ENCODE data around the gene SLC4A7. TPM values are rescaled to one million over a fixed set of nuclear protein-coding genes. Genes with fewer than 3 reads are reported as not detected.

The SLC4A7 gene
- total RNA-seq, 2 experiments from 2014 or later: 25.9 to 31.9 TPM

GRCh38 chr3:27429909-27430308, 54.3 kb downstream of the SLC4A7 start:
- POLR2A ChIA-PET: no interaction called here
- CTCF ChIA-PET (ENCODE audit: unreplicated experiment): interaction anchor here (0.6 kb wide), 1 partner anchor 1640 kb away, joined by 3 read pairs; no protein-coding TSS in a partner anchor

GRCh38 chr3:27428446-27428845, 55.7 kb downstream of the SLC4A7 start:
- no peaks in the 10 kb centered on the region for H3K9me3 ChIP-seq (ENCODE audit: low read length)
- no peaks in the 10 kb centered on the region for H3K4me1 ChIP-seq (ENCODE audit: insufficient read depth, low read length, poor library complexity, severe bottlenecking)
- no peak overlapping the region for H3K4me2 ChIP-seq (ENCODE audit: low read length)
- H3K4me3 ChIP-seq (ENCODE audit: low read depth, low read length, poor library complexity, severe bottlenecking): no peak overlapping the region
- no peak overlapping the region for H2AFZ ChIP-seq (ENCODE audit: low read length)
- no peak overlapping the region for H3K27ac ChIP-seq (ENCODE audit: low read depth, low read length, poor library complexity, severe bottlenecking)
- intact Hi-C loops (cut with micrococcal nuclease; ENCODE audit: unreplicated experiment): no loop called here
- TF ChIP-seq CTCF (conservative IDR thresholded peaks at IDR 0.05; ENCODE audit: low read length) (no peak), EZH2phosphoT487 (IDR thresholded peaks at IDR 0.05; ENCODE audit: borderline replicate concordance, low read depth, low read length) (no peak)
- no peaks in the 10 kb centered on the region for H3K79me2 ChIP-seq (ENCODE audit: insufficient read depth, low read depth, low read length)
- POLR2A ChIA-PET: interaction anchor here (0.6 to 1.4 kb wide), 5 partner anchors 10 to 57 kb away, joined by 3 to 6 read pairs (median 3); no protein-coding TSS in a partner anchor
- H3K9me2 ChIP-seq (ENCODE audit: insufficient read depth, low read length): no peaks in the 10 kb centered on the region
- DNase-seq (ENCODE audit: low spot score): no peak
- no peaks in the 10 kb centered on the region for H4K20me1 ChIP-seq (ENCODE audit: insufficient read depth, low read length)
- CTCF ChIA-PET (ENCODE audit: unreplicated experiment): no interaction called here
- no TSS peak for BruUV-seq (replicated peaks)
- H3K36me3 ChIP-seq (ENCODE audit: insufficient read depth, low read length): peaks cover 33% of the 10 kb centered on the region

More at GRCh38 chr3:27429909-27430308, 54.3 kb downstream of the SLC4A7 start:
- no peaks in the 10 kb centered on the region for H3K9me2 ChIP-seq (ENCODE audit: insufficient read depth, low read length)
- no TSS peak for BruUV-seq (replicated peaks)
- H2AFZ ChIP-seq (ENCODE audit: low read length): no peak overlapping the region
- H4K20me1 ChIP-seq (ENCODE audit: insufficient read depth, low read length): no peaks in the 10 kb centered on the region
- H3K36me3 ChIP-seq (ENCODE audit: insufficient read depth, low read length): peaks cover 28% of the 10 kb centered on the region
- TF ChIP-seq EZH2phosphoT487 (IDR thresholded peaks at IDR 0.05; ENCODE audit: borderline replicate concordance, low read depth, low read length) (no peak), CTCF (conservative IDR thresholded peaks at IDR 0.05; ENCODE audit: low read length) (no peak)
- no peak overlapping the region for H3K4me3 ChIP-seq (ENCODE audit: low read depth, low read length, poor library complexity, severe bottlenecking)
- DNase-seq (ENCODE audit: low spot score): no peak
- no peak overlapping the region for H3K4me2 ChIP-seq (ENCODE audit: low read length)
- no peaks in the 10 kb centered on the region for H3K4me1 ChIP-seq (ENCODE audit: insufficient read depth, low read length, poor library complexity, severe bottlenecking)
- no peaks in the 10 kb centered on the region for H3K9me3 ChIP-seq (ENCODE audit: low read length)
- intact Hi-C loops (cut with micrococcal nuclease; ENCODE audit: unreplicated experiment): no loop called here
- no peaks in the 10 kb centered on the region for H3K79me2 ChIP-seq (ENCODE audit: insufficient read depth, low read depth, low read length)
- no peak overlapping the region for H3K27ac ChIP-seq (ENCODE audit: low read depth, low read length, poor library complexity, severe bottlenecking)

GRCh38 chr3:27426926-27427325, 57.3 kb downstream of the SLC4A7 start:
- H3K4me3 ChIP-seq (ENCODE audit: low read depth, low read length, poor library complexity, severe bottlenecking): no peak overlapping the region
- H3K9me3 ChIP-seq (ENCODE audit: low read length): no peaks in the 10 kb centered on the region
- TF ChIP-seq CTCF (conservative IDR thresholded peaks at IDR 0.05; ENCODE audit: low read length): no peak
- no peak for TF ChIP-seq EZH2phosphoT487 (IDR thresholded peaks at IDR 0.05; ENCODE audit: borderline replicate concordance, low read depth, low read length)
- ChIA-PET CTCF (ENCODE audit: unreplicated experiment) (interaction anchor here (0.5 kb wide), 1 partner anchor 1072 kb away, joined by 3 read pairs; no protein-coding TSS in a partner anchor), POLR2A (interaction anchor here (0.9 to 1.5 kb wide), 3 partner anchors 20 to 25 kb away, joined by 3 to 5 read pairs (median 3); no protein-coding TSS in a partner anchor)
- no peaks in the 10 kb centered on the region for H3K9me2 ChIP-seq (ENCODE audit: insufficient read depth, low read length)
- intact Hi-C loops (cut with micrococcal nuclease; ENCODE audit: unreplicated experiment): no loop called here
- no peaks in the 10 kb centered on the region for H3K79me2 ChIP-seq (ENCODE audit: insufficient read depth, low read depth, low read length)
- H3K4me1 ChIP-seq (ENCODE audit: insufficient read depth, low read length, poor library complexity, severe bottlenecking): no peaks in the 10 kb centered on the region
- no TSS peak for BruUV-seq (replicated peaks)
- H3K4me2 ChIP-seq (ENCODE audit: low read length): no peak overlapping the region
- H2AFZ ChIP-seq (ENCODE audit: low read length): no peak overlapping the region
- no peak for DNase-seq (ENCODE audit: low spot score)
- no peak overlapping the region for H3K27ac ChIP-seq (ENCODE audit: low read depth, low read length, poor library complexity, severe bottlenecking)
- H3K36me3 ChIP-seq (ENCODE audit: insufficient read depth, low read length): peaks cover 24% of the 10 kb centered on the region
- no peaks in the 10 kb centered on the region for H4K20me1 ChIP-seq (ENCODE audit: insufficient read depth, low read length)
